NCI-H2029 (cell line): ENCODE data around the gene SHMT1.

Source experiments
- DNase-seq: peaks from one replicate; lab custom pipeline; 2025; lab: John Stamatoyannopoulos, UW

The SHMT1 gene

DNA sequence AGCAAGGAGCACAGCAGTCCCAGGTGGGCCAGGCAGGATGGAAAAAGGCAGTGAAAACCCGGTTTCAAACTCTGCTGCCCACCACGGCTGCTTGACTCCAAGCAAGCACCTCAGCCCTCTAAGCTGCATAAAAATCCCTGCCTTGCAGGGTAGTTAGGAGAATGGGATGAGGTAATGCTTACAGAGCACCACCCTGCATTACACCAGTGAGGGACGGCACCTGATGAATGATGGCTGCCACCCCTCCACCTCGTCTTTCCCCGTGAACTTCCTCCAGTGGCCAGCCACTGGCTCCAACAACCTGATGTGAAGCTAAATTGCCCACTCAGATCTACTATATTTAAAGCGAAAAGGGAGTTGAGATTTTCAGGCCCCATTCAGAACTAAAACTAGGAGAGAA, 81.6 kb downstream of the SHMT1 start:
- DNase-seq = no peak

DNA sequence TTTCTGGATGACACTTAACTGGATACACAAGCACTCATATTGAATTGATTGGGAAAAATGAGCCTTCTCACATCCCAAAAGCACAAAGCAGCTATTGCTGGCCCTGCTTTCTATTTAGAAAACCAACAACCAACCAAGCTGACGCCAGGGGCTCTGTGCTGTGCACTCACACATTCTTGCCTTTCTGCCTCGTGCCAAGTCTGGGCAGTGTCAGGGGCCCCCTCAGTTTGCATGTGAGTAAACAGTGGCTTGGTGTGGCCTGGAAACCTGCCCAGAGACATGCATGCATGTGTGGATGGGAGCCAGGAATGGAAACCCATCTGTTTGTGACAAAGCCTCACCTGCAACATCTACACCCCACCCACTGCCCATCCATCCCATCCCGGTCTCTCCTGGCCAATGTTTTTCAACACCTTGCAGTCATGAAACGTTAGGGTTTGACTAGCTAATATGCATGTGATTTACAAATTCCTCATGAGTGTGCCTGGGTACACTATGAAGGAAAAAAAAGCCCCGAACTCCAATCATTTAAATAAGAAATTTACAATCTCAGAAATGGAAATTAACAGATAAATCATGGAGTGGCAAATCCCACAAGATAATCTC, 82.5 kb downstream of the SHMT1 start:
- peak; percentile 72 for DNase-seq

DNA sequence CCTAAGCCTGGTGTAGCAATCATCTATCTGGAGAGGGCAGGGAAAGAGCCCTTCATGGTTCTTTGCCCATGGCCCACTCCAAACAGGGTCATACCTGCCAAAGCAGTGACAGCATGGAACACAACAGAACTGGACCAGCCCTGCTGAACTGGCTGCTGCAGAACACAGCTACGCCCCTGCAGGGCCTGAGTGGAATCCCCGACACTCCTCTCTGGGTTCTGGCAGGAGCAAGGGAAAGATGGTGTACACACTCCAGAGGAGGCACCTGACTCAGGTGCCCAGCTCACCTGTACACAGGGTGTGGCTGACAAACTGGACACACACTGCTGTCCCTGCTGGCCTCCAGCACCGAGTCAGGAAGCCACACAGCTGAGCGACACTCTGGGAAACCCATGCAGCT, 83.1 kb downstream of the SHMT1 start:
- DNase-seq = peak; percentile 49

DNA sequence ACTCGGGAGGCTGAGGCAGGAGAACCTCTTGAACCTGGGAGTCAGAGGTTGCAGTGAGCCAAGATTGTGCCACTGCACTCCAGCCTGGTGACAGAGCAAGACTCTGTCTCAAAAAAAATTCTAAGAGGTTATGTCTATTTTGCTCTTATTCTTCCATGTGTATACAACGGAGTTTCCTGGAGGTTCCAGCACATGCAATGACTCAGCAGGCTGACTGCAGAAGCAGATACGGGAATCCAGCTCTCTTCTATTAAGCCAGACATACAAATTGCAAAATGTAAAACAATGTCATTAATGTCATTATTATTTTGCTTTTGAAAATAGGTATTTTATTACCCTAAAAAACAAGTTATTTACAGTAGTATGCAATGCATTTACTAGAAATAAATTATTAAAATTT, 84.5 kb downstream of the SHMT1 start:
- DNase-seq = no peak
